T-helper 1 cell treated with Interleukin-12 subunit alpha and Interleukin-12 subunit beta and Interleukin-4 antibody, amounts not matched to agents 30 ng/mL and 1 ng/mL, for 36 hours (primary cell): ENCODE results near the gene PDLIM5. TPM values are rescaled to one million over a fixed set of nuclear protein-coding genes. Genes with fewer than 3 reads are reported as not detected.

ENCODE experiments used
- intact Hi-C: fragments of 100-400 bp; cut with micrococcal nuclease; formaldehyde crosslinking; loops from one replicate; pipeline ENCODE4 v1.15.1; 2024
- total RNA-seq: library from RNA; stranded (reverse); gene quantifications from 2 replicates; pipeline ENCODE4 v1.2.3, GENCODE V29; 2022

PDLIM5 gene
- total RNA-seq, 1 donor from 2014 or later, result 18.5 TPM

DNA sequence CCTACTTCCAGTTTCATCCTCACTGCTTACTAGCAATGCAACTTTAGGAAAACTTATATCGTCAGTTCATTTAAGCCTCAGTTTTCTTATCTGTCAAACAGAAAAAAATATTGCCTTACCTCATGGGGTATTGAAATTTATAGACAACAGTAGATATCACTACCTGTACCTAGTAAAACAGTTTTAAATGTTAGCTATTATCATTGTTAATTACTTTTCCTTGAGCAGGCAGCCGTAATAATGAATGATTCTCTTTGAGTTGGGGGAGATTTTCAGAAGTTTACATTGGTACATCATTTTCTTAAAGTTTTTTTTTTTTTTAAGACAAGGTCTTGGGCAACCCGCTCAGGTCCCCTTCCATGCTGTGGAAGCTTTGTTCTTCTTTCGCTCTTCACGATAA is 234.3 kb downstream of the PDLIM5 start:
- intact Hi-C loops, result no loop called here

DNA sequence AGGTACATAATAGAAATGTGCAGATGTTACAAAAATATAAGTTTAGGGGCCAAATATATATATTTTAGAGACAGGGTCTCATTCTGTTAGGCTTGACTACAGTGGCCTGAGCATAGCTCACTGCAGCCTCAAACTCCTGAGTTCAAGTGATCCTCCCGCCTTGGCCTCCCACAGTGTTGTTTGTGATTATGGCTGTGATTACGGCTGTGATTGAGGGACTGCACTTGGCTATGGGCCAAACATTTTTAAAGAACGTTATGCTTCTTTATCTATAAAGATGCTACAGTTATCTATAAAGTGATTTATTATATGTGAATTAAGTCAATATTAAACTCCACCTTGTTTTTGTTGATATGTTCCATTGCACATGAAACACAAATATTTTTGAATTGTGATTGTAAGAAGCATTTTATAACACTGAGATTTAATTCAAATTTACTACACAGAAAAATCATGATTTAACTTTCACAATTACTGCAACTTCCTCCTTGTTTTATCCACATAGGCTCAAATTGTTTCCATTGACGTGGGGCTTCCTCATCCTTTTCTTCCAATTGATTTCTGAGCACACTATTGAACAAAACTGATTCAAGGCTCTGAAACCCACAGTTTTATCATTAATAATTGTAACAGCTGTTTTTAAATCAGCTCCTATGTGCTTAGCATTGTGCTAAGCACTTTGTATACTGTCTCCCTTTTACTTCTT is 237.6 kb downstream of the PDLIM5 start:
- intact Hi-C loops, result no loop called here

DNA sequence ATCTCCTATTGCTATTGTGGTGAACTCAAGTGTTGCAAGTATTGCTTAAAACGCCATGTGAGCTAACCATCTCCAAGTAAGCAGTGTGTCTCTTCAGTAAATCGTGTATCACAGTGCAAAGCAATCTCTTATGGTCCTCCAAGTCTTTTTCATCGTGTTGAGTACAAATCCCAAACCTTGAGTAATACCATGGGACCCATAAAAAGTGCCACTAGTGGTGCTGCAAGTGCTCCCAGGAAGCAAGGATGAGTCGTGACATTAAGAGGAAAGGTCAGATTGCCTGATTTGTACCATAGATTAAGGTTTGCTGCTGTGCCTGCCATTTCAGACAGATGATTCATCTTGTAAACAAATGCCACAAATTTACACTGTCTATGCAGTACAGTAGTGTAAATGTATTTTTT is 239.1 kb downstream of the PDLIM5 start:
- intact Hi-C loops, result no loop called here

DNA sequence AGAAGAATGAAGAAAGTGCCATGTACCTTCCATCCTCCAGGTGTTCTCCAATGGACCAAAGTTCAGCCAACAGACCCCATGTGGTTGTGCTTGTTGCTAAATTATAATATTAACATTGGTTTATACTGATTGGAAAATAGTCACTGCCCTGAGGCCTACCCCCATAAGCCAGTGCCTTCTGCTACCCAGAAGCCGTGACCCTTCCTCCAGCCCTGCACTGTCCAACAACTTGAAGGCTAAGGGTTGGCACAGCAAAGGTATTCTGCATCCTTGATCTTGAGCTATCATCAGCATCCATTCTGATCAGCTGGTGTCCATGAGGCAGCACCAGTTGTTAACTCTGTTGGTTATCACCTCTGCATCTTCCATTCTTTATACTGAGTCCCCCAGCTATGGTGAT is 239.8 kb downstream of the PDLIM5 start:
- intact Hi-C loops, result no loop called here

DNA sequence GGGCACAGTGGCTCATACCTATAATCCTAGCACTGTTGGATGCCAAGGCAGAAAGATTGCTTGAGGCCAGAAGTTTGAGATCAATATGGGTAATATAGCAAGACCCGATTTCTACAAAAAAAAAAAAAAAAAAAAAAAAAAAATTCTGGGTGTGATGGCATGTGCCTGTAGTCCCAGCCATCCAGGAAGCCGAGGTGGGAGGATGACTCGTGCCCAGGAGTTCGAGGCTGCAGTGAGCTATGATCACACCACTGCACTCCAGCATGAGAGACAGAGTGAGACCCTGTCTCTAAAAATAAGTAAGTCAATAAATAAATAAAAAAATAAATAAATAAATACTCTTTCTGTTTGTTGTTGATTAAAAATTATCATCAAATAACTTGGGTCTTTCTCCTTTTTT is 243.6 kb downstream of the PDLIM5 start:
- intact Hi-C loops, result no loop called here

DNA sequence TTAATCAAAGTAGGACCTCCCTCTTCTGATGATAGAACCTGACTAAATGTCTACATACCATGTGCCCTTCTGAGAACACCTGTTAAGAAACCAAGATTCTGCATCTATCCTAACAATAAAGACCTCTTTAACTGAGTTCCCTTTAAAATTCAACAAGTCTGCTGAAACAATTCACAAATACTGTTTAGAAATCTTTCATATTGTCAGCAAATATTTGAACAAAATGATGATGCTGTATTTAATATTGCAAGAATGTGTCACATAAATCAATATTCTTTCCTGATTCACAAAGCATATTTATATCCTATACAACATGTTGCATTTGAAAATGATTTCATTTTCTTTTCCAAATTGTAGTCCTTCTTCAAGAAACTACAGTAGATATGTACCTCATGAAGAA is 246.4 kb downstream of the PDLIM5 start:
- intact Hi-C loops, result no loop called here

DNA sequence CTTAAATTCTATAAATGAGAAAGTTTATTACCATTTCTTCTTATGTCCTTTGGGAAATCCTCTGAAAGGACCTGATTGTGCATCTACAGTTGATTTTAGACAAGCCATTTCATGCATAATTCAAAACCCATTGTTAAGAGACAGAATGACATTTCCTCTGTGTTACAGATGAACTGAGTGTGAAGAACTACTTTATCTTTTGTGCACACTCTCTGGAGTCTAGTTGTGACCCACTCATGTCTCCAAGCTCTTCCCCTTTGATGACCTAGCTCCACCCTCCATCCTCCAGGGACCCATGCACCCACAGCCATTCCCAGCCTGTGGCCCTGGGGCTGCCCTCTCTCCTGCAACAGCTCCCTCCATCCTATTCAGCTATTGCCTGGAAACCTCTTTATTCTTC is 248.6 kb downstream of the PDLIM5 start:
- intact Hi-C loops, result no loop called here

DNA sequence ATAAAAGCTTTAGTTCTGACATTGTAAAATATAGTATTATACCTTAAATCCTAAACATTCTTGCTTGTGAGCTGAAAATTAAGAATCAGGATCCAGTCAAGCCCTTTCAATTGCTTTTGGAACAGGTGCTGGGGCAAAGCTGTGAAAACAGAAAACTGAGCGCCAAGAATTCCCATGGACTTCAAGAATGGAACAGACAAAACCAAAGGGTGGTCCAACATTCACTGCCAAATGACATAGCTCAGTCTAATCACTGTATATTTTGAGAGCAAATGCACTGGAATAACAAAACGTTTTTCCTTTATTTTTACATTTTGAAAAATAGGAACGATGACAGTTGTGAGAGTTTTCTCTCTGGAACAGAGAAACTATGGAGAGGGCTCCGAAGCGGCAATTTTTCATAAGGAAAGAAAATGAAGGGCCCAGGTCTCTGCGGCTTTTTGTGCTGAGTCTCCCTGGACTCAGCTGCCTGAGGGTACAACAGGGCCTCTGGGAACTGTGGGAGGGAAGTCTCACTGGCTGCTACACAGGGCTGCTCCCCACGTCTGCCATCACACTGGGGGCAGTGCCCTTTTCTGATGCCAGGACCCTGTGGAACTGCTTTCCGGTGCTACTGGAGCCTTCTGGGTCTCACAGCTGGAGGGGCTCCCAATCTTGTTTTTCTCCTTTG is 250.0 kb downstream of the PDLIM5 start:
- intact Hi-C loops, result no loop called here

DNA sequence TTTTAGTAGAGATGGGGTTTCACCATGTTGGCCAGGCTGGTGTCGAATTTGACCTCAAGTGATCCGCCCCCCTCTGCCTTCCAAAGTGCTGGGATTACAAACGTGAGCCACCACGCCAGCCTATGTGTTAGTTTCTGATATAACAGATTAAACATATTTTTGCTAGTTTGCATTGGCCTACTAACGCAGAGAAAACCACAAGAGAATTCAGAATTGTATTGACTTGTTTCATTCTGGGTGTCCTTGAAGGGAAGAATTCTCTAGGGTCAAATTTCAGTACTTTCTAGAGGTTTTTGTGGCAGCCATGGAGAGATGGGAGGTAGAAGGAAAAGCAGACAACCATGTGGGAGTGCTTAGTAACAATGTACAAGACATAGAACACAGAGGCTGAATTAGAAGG is 259.9 kb downstream of the PDLIM5 start:
- intact Hi-C loops, result no loop called here

DNA sequence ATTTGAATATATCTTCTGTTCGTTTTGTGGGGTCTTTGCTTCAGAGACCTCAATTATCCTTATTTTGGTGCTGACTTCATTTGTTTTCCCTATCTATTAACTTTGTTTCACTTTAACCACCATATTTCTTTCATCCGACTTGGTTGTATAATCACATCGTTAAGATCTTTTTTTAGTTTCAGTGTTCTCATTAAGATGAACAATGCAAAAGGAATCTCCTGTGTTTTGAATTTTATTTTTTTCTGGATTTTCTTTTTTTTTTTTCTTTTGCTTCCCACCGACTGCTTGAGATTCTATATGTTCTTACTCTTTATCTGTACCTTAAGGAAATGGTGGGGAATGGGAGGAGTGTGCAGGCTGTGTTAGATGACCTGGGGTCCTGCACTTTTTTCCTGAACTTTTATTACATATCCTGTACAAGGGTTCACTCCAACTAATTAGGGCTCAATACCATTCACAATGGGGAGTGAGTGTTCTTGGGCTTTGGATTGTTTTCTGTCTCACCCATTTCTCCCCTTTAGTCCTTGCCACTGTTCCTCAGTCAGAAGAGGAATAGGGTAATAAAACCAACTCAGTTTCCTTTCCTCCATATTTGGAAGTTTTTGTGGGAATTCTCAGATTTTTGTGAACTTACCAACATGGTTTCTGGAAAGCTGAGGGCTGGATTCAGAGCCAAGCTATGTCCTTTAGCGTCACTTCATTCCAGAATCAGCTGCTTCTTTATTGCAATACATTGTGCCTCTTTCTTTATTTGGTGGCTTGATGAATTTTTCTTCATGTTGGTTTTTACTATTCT is 262.8 kb downstream of the PDLIM5 start:
- intact Hi-C loops, result no loop called here

DNA sequence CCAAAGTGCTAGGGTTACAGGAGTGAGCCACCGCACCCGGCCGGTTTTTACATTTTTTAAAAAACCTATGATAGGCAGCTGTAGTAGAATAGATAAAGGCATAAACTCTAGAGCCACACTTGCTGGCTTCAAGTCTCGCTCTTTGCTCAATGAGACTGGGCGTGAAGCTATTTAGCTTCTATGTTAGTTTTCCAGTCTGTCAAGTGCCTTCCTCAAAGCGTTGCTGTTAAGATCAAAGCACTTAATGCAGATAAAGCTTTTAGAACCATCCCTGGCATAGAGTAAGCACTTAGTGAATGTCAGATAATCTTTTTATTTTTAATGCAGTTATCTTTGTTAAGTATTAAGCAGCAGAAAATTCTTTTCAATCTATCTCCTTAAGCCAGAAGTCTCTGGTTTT is 264.0 kb downstream of the PDLIM5 start:
- intact Hi-C loops, result no loop called here

Other genes with a start within 250 kb of the PDLIM5 start
- gene SMARCAD1, start 244.1 kb upstream of the PDLIM5 start, total RNA-seq, result 33.8 and 36.4 TPM in 2 replicates
- gene HPGDS, start 109.1 kb upstream of the PDLIM5 start, total RNA-seq, result not detected in 2 replicates